HCT116 (cell line): Measurements from ENCODE around the gene MAP3K5.

Source experiments
- EGR1 ChIP-seq: IDR thresholded peaks from 2 replicates; pipeline ENCODE4 v1.6.1; 2012; ENCODE audit warnings: low read depth
- ELF1 ChIP-seq: IDR thresholded peaks from 2 replicates; pipeline ENCODE4 v1.6.1; 2012; ENCODE audit warnings: low read depth, borderline replicate concordance
- EZH2 ChIP-seq: fragments of 200-600 bp; sonication (generic); IDR thresholded peaks from 2 replicates; pipeline ENCODE4 v1.6.1; 2017; ENCODE audit warnings: antibody characterized with exemption, mixed run types
- JUND ChIP-seq: IDR thresholded peaks from 2 replicates; pipeline ENCODE4 v1.6.1; 2012
- POLR2A ChIP-seq: IDR thresholded peaks from 2 replicates; pipeline ENCODE4 v1.7.0; 2011; ENCODE audit warnings: borderline replicate concordance; ENCODE audit not compliant: insufficient read depth, insufficient read length; ENCODE audit errors: extremely low read depth
- POLR2AphosphoS5 ChIP-seq: IDR thresholded peaks from 2 replicates; pipeline ENCODE4 v1.6.1; 2011; ENCODE audit warnings: mild to moderate bottlenecking, low read depth, low read length, moderate library complexity
- RAD21 ChIP-seq: IDR thresholded peaks from 2 replicates; pipeline ENCODE4 v1.6.1; 2012; ENCODE audit warnings: low read depth, mild to moderate bottlenecking
- TCF7L2 ChIP-seq: IDR thresholded peaks from 2 replicates; pipeline ENCODE4 v1.7.0; 2011; ENCODE audit warnings: borderline replicate concordance, inconsistent platforms; ENCODE audit not compliant: insufficient read depth, insufficient read length; ENCODE audit errors: extremely low read depth
- TF ChIP-seq, protein P1 (sequence below): IDR thresholded peaks from 2 replicates; pipeline ENCODE4 v1.6.1; 2012
- TF ChIP-seq, protein P2 (sequence below), 3 experiments: fragments of 200-600 bp in 1 of 3; sonication (generic) in 1 of 3; IDR thresholded peaks in 2 of 3; conservative IDR thresholded peaks in 1 of 3; 2 replicates each; pipeline ENCODE4 v1.5.1; 2012 to 2017; ENCODE audit warnings: low read depth in 2 of 3, low read length in 2 of 3, antibody characterized with exemption in 1 of 3, borderline replicate concordance in 1 of 3, control low read depth in 1 of 3, mild to moderate bottlenecking in 1 of 3, mixed read lengths in 1 of 3, mixed run types in 1 of 3, moderate library complexity in 1 of 3; ENCODE audit not compliant: insufficient read depth in 1 of 3
- TF ChIP-seq, protein P3 (sequence below): IDR thresholded peaks from 2 replicates; pipeline ENCODE4 v1.6.1; 2012; ENCODE audit warnings: low read depth

DNA sequence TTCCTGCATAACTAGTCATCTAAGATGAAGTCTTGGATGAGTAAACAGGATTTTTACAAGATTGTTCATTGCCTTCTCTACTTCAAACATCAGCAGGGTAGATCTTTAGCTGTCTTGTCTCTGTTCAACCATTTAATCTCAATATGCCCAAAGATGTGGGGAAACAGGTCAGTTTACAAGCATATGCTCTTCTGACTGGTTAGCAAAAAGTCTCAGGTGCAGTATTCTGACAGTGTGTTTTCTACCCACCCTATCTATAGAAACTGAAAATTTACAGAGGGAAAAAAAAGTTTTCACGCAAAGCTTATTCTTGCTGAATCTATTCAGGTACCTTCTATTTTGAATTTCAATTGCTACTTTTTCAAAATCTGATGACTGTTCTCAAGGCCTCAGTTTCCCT, 29.0 kb downstream of the MAP3K5 start:
- TF ChIP-seq POLR2AphosphoS5, result no peak
- TF ChIP-seq, protein P1, sequence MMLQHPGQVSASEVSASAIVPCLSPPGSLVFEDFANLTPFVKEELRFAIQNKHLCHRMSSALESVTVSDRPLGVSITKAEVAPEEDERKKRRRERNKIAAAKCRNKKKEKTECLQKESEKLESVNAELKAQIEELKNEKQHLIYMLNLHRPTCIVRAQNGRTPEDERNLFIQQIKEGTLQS, result no peak
- TF ChIP-seq POLR2A, result no peak
- TF ChIP-seq, protein P2, sequence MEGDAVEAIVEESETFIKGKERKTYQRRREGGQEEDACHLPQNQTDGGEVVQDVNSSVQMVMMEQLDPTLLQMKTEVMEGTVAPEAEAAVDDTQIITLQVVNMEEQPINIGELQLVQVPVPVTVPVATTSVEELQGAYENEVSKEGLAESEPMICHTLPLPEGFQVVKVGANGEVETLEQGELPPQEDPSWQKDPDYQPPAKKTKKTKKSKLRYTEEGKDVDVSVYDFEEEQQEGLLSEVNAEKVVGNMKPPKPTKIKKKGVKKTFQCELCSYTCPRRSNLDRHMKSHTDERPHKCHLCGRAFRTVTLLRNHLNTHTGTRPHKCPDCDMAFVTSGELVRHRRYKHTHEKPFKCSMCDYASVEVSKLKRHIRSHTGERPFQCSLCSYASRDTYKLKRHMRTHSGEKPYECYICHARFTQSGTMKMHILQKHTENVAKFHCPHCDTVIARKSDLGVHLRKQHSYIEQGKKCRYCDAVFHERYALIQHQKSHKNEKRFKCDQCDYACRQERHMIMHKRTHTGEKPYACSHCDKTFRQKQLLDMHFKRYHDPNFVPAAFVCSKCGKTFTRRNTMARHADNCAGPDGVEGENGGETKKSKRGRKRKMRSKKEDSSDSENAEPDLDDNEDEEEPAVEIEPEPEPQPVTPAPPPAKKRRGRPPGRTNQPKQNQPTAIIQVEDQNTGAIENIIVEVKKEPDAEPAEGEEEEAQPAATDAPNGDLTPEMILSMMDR (IDR thresholded peaks at IDR 0.05 in 2 of 3, conservative IDR thresholded peaks at IDR 0.05 in 1 of 3; ENCODE audit: borderline replicate concordance in 1 of 3, insufficient read depth in 1 of 3, low read depth in 2 of 3, low read length in 2 of 3), result no peak
- TF ChIP-seq ELF1, result no peak
- no peak for TF ChIP-seq EZH2
- no peak for TF ChIP-seq RAD21
- TF ChIP-seq JUND, result no peak
- TF ChIP-seq TCF7L2, result no peak
- no peak for TF ChIP-seq EGR1
- TF ChIP-seq, protein P3, sequence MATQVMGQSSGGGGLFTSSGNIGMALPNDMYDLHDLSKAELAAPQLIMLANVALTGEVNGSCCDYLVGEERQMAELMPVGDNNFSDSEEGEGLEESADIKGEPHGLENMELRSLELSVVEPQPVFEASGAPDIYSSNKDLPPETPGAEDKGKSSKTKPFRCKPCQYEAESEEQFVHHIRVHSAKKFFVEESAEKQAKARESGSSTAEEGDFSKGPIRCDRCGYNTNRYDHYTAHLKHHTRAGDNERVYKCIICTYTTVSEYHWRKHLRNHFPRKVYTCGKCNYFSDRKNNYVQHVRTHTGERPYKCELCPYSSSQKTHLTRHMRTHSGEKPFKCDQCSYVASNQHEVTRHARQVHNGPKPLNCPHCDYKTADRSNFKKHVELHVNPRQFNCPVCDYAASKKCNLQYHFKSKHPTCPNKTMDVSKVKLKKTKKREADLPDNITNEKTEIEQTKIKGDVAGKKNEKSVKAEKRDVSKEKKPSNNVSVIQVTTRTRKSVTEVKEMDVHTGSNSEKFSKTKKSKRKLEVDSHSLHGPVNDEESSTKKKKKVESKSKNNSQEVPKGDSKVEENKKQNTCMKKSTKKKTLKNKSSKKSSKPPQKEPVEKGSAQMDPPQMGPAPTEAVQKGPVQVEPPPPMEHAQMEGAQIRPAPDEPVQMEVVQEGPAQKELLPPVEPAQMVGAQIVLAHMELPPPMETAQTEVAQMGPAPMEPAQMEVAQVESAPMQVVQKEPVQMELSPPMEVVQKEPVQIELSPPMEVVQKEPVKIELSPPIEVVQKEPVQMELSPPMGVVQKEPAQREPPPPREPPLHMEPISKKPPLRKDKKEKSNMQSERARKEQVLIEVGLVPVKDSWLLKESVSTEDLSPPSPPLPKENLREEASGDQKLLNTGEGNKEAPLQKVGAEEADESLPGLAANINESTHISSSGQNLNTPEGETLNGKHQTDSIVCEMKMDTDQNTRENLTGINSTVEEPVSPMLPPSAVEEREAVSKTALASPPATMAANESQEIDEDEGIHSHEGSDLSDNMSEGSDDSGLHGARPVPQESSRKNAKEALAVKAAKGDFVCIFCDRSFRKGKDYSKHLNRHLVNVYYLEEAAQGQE, result no peak
